Measurements from ENCODE around the gene CHRNB1.

DNA sequence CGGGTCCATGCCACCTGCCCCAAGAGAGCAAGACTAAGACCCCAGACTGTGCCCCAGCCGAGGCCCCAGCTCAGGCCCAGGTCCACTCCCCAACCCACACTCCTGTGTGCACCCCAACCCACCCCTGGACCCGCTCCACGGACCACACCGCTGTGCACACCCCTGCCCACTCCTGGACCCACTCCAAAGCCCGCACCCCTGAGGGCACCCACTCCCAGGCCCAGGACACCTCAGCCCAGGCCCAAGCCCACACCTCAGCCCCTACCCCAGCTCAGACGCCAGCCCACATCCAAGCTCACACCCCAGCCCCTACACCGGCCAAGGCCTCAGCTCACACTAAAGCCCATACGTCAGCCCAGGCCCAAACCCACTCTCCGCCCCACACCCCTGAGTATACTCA is 15.1 kb upstream of the CHRNB1 start:
- TF ChIP-seq, protein P1, sequence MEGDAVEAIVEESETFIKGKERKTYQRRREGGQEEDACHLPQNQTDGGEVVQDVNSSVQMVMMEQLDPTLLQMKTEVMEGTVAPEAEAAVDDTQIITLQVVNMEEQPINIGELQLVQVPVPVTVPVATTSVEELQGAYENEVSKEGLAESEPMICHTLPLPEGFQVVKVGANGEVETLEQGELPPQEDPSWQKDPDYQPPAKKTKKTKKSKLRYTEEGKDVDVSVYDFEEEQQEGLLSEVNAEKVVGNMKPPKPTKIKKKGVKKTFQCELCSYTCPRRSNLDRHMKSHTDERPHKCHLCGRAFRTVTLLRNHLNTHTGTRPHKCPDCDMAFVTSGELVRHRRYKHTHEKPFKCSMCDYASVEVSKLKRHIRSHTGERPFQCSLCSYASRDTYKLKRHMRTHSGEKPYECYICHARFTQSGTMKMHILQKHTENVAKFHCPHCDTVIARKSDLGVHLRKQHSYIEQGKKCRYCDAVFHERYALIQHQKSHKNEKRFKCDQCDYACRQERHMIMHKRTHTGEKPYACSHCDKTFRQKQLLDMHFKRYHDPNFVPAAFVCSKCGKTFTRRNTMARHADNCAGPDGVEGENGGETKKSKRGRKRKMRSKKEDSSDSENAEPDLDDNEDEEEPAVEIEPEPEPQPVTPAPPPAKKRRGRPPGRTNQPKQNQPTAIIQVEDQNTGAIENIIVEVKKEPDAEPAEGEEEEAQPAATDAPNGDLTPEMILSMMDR (IDR thresholded peaks at IDR 0.05), result no peak
- TF ChIP-seq EP300 (IDR thresholded peaks at IDR 0.05), result no peak

Data from tibial nerve (tissue), 4 donors.